ENCODE measurements around the gene ETS1.

The ETS1 gene

GRCh38 chr11:128619540-128620308, 32.4 kb upstream of the ETS1 start:
- H3K27ac ChIP-seq: no peak overlapping the region
- POLR2A ChIA-PET (ENCODE audit: low non-redundant PET): no interaction called here
- DNase-seq (ENCODE audit: low spot score): no peak
- CTCF ChIA-PET: interaction anchor here (0.7 kb wide), 1 partner anchor 485 kb away, joined by 5 read pairs; no protein-coding TSS in a partner anchor
- no peak for TF ChIP-seq CTCF (conservative IDR thresholded peaks at IDR 0.05; ENCODE audit: low read depth)

- ChIA-PET POLR2A (ENCODE audit: low non-redundant PET) (no interaction called here), CTCF (interaction anchor here (0.7 kb wide), 1 partner anchor 484 kb away, joined by 5 read pairs; no protein-coding TSS in a partner anchor)
- no peak for DNase-seq (ENCODE audit: low spot score)
- no peak overlapping the region for H3K27ac ChIP-seq
- no peak for TF ChIP-seq CTCF (conservative IDR thresholded peaks at IDR 0.05; ENCODE audit: low read depth)
These were observed 31.6 kb upstream of the ETS1 start for GRCh38 chr11:128619007-128619406.

- no peak for TF ChIP-seq CTCF (conservative IDR thresholded peaks at IDR 0.05; ENCODE audit: low read depth)
- CTCF ChIA-PET: interaction anchor here (0.7 kb wide), 1 partner anchor 484 kb away, joined by 5 read pairs; no protein-coding TSS in a partner anchor
- DNase-seq (ENCODE audit: low spot score): no peak
- no peak overlapping the region for H3K27ac ChIP-seq
- POLR2A ChIA-PET (ENCODE audit: low non-redundant PET): no interaction called here
These were observed 31.2 kb upstream of the ETS1 start for GRCh38 chr11:128618603-128619002.

GRCh38 chr11:128616161-128616560, 28.8 kb upstream of the ETS1 start:
- CTCF ChIA-PET: no interaction called here
- no peak for DNase-seq (ENCODE audit: low spot score)
- no peak for TF ChIP-seq CTCF (conservative IDR thresholded peaks at IDR 0.05; ENCODE audit: low read depth)
- no peak overlapping the region for H3K27ac ChIP-seq
- POLR2A ChIA-PET (ENCODE audit: low non-redundant PET): no interaction called here

- no peak for TF ChIP-seq CTCF (conservative IDR thresholded peaks at IDR 0.05; ENCODE audit: low read depth)
- ChIA-PET POLR2A (ENCODE audit: low non-redundant PET) (no interaction called here), CTCF (no interaction called here)
- DNase-seq (ENCODE audit: low spot score): no peak
- H3K27ac ChIP-seq: no peak overlapping the region
These were observed 28.3 kb upstream of the ETS1 start for GRCh38 chr11:128615612-128616011.

- H3K27ac ChIP-seq: no peak overlapping the region
- no peak for TF ChIP-seq CTCF (conservative IDR thresholded peaks at IDR 0.05; ENCODE audit: low read depth)
- POLR2A ChIA-PET (ENCODE audit: low non-redundant PET): no interaction called here
- CTCF ChIA-PET: no interaction called here
- DNase-seq (ENCODE audit: low spot score): no peak
These were observed 27.7 kb upstream of the ETS1 start for GRCh38 chr11:128615076-128615475.
